GM19395 (cell line): ENCODE results near the gene CORO7.
A peak's percentile ranks its signal among the peaks of the same experiment; 100 is the strongest.
"Not testable (repeated sequence)": the region's sequence is repeated elsewhere in the genome, so short reads cannot be mapped to it uniquely, and the experiment has no call there.

Source experiments
- ATAC-seq: cut with Tn5 transposase; IDR thresholded peaks from one replicate; pipeline ENCODE4 v1.9.1; 2021; ENCODE audit warnings: mild to moderate bottlenecking, moderate library complexity; ENCODE audit not compliant: unreplicated experiment

CORO7 gene

GRCh38 chr16:4358831-4359561 is 57.4 kb downstream of the CORO7 start:
- ATAC-seq: no peak

GRCh38 chr16:4358236-4358635 is 58.2 kb downstream of the CORO7 start:
- no peak for ATAC-seq

GRCh38 chr16:4356820-4357219 is 59.6 kb downstream of the CORO7 start:
- no peak for ATAC-seq

- no peak for ATAC-seq
Observed at GRCh38 chr16:4354512-4355409, 61.6 kb downstream of the CORO7 start.

- ATAC-seq: no peak
Observed at GRCh38 chr16:4353675-4354074, 62.7 kb downstream of the CORO7 start.

- no peak for ATAC-seq
Observed at GRCh38 chr16:4352843-4353242, 63.6 kb downstream of the CORO7 start.

GRCh38 chr16:4351880-4352279 is 64.5 kb downstream of the CORO7 start:
- no peak for ATAC-seq

GRCh38 chr16:4350787-4351659 is 65.4 kb downstream of the CORO7 start, which contains the start of gene PAM16:
Gene PAM16 (minus strand): TSS chr16:4351321. CDS start chr16:4351234, 87 bp downstream.
- peak; percentile 89 for ATAC-seq

GRCh38 chr16:4350365-4350786 is 66.0 kb downstream of the CORO7 start:
- peak; percentile 7 for ATAC-seq

- ATAC-seq: no peak
Observed at GRCh38 chr16:4349332-4349731, 67.1 kb downstream of the CORO7 start.

- ATAC-seq: no peak
Observed at GRCh38 chr16:4347765-4348509, 68.5 kb downstream of the CORO7 start.

- no peak for ATAC-seq
Observed at GRCh38 chr16:4347010-4347409, 69.4 kb downstream of the CORO7 start.

GRCh38 chr16:4345836-4346781 is 70.3 kb downstream of the CORO7 start:
- no peak for ATAC-seq

- ATAC-seq: no peak
Observed at GRCh38 chr16:4344983-4345835, 71.2 kb downstream of the CORO7 start.

- not testable (repeated sequence) for ATAC-seq
Observed at GRCh38 chr16:4344300-4344982, 72.0 kb downstream of the CORO7 start.

- no peak for ATAC-seq
Observed at GRCh38 chr16:4342866-4343744, 73.3 kb downstream of the CORO7 start.

GRCh38 chr16:4341250-4341649 is 75.1 kb downstream of the CORO7 start:
- ATAC-seq: no peak
